Epithelial cell of esophagus (primary cell): ENCODE data around the gene MCC.

ENCODE experiments used
- DNase-seq: peaks from one replicate; pipeline ENCODE4 v3.0.0; 2010; ENCODE audit warnings: low read depth
- H3K4me3 ChIP-seq: 2 replicates; pipeline ENCODE4 v1.5.1; 2011; ENCODE audit warnings: mild to moderate bottlenecking, low read length, control low read depth
- CTCF ChIP-seq: IDR thresholded peaks from 2 replicates; pipeline ENCODE4 v1.5.1; 2011; ENCODE audit warnings: low read depth, mild to moderate bottlenecking, low read length, control low read depth, inconsistent platforms; ENCODE audit not compliant: insufficient read depth; ENCODE audit errors: missing control alignments

MCC gene

GRCh38 chr5:113150221-113150620 is 338.0 kb downstream of the MCC start:
- H3K4me3 ChIP-seq, result no peak overlapping the region
- no peak for DNase-seq
- TF ChIP-seq CTCF, result no peak

- no peak for DNase-seq
- TF ChIP-seq CTCF, result no peak
- no peak overlapping the region for H3K4me3 ChIP-seq
Observed at GRCh38 chr5:113147537-113147936, 340.7 kb downstream of the MCC start.

- no peak for TF ChIP-seq CTCF
- no peak overlapping the region for H3K4me3 ChIP-seq
- DNase-seq, result peak; percentile 77
Observed at GRCh38 chr5:113147101-113147508, 341.1 kb downstream of the MCC start.

DNA sequence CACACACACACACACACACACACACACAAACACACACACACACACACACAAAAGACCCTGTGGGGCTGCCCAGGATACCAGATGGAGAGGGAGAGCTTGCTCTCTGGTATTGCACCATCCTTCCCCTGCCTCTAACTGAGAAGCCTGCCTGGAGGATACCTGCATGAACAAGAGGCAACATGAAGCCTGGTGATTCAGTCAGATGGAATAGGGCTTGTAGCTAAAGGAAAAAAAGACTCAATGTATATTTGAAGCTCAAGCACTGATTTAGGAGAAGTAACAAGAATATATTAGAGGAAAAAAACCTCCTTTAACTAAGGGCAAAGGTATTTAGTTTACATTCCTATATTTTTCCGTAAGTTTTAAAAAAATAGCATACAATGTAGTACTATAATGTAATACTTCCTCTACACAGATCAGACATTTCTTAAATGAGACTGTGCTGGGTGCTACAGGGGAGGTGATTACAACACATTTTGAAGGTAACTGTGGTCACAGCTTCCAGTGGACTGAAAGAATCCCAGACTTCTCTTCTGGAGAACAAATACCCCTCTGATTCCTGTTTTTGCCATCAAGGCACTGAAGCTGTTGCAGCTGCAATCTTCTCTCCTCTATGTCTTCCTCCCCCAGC is 342.4 kb downstream of the MCC start:
- DNase-seq, result peak; percentile 97
- TF ChIP-seq CTCF, result no peak
- H3K4me3 ChIP-seq, result no peak overlapping the region

DNA sequence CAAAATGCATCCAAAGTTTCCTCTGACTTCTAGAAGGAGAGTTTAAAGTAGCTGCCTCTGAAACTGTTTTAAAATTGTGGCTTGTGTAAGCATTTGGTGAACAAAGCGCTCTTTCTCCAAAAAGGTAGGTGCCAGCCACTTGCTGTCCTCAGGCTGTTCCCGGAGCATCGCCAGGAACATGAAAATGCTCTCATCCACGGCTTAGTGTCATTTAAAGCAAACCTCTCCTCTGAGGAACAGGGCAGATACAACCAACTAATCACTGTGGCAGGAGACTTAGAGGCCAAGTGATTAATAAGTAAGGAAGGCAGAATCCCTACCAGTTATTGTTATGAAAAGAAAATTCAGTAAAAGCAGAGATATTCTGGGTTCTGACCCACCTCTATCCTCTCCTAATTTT is 346.1 kb downstream of the MCC start:
- no peak overlapping the region for H3K4me3 ChIP-seq
- TF ChIP-seq CTCF, result no peak

GRCh38 chr5:113140837-113141671 is 347.2 kb downstream of the MCC start:
- DNase-seq, result peak; percentile 92
- no peak overlapping the region for H3K4me3 ChIP-seq
- no peak for TF ChIP-seq CTCF

More for the DNA sequence above, 346.1 kb downstream of the MCC start:
- DNase-seq, result no peak
